PFSK-1 (cell line): ENCODE data around the gene CMPK1.

Source experiments
- FOXP2 ChIP-seq: optimal IDR thresholded peaks from 2 replicates; pipeline ENCODE3; 2011; ENCODE audit warnings: borderline replicate concordance, control low read depth, inconsistent platforms; ENCODE audit not compliant: insufficient read depth; ENCODE audit errors: extremely low read length, extremely low read depth
- POLR2AphosphoS5 ChIP-seq: IDR thresholded peaks from 2 replicates; pipeline ENCODE4 v1.6.1; 2012; ENCODE audit warnings: low read depth, mild to moderate bottlenecking, control low read depth, low read length, moderate library complexity
- REST ChIP-seq, 2 experiments: IDR thresholded peaks; 2 replicates each; pipeline versions ENCODE4 v1.6.1 to v1.8.0; 2011 to 2012; ENCODE audit warnings: low read depth in 2 of 2, low read length in 2 of 2, control low read depth in 1 of 2, inconsistent platforms in 1 of 2, mild to moderate bottlenecking in 1 of 2, moderate library complexity in 1 of 2; ENCODE audit not compliant: insufficient read depth in 1 of 2
- SIN3A ChIP-seq: IDR thresholded peaks from 2 replicates; pipeline ENCODE4 v1.6.1; 2012; ENCODE audit warnings: mild to moderate bottlenecking, low read length, moderate library complexity, borderline replicate concordance; ENCODE audit not compliant: insufficient read depth
- TAF1 ChIP-seq: IDR thresholded peaks from 2 replicates; pipeline ENCODE4 v1.6.1; 2012; ENCODE audit warnings: low read length, control low read depth, borderline replicate concordance; ENCODE audit not compliant: insufficient read depth

Gene CMPK1

GRCh38 chr1:47380699-47381098 lies 47.1 kb downstream of the CMPK1 start:
- TF ChIP-seq TAF1 = no peak
- no peak for TF ChIP-seq REST (IDR thresholded peaks at IDR 0.05; ENCODE audit: insufficient read depth in 1 of 2, low read depth in 2 of 2, low read length in 2 of 2)
- TF ChIP-seq SIN3A = no peak
- TF ChIP-seq POLR2AphosphoS5 = no peak
- TF ChIP-seq FOXP2 = no peak

GRCh38 chr1:47382399-47382983 lies 48.9 kb downstream of the CMPK1 start:
- TF ChIP-seq POLR2AphosphoS5 (no peak), FOXP2 (no peak), SIN3A (no peak), TAF1 (no peak), REST (IDR thresholded peaks at IDR 0.05; ENCODE audit: insufficient read depth in 1 of 2, low read depth in 2 of 2, low read length in 2 of 2) (no peak)

GRCh38 chr1:47384083-47384482 lies 50.5 kb downstream of the CMPK1 start:
- TF ChIP-seq POLR2AphosphoS5 (no peak), REST (IDR thresholded peaks at IDR 0.05; ENCODE audit: insufficient read depth in 1 of 2, low read depth in 2 of 2, low read length in 2 of 2) (no peak), SIN3A (no peak), TAF1 (no peak), FOXP2 (no peak)

GRCh38 chr1:47385020-47385419 lies 51.4 kb downstream of the CMPK1 start:
- no peak for TF ChIP-seq POLR2AphosphoS5
- no peak for TF ChIP-seq REST (IDR thresholded peaks at IDR 0.05; ENCODE audit: insufficient read depth in 1 of 2, low read depth in 2 of 2, low read length in 2 of 2)
- TF ChIP-seq SIN3A = no peak
- TF ChIP-seq TAF1 = no peak
- no peak for TF ChIP-seq FOXP2
